Osteoblast (primary cell): ENCODE results near the gene JAK3. TPM values are rescaled to one million over a fixed set of nuclear protein-coding genes. Genes with fewer than 3 reads are reported as not detected.

ENCODE experiments used
- DNase-seq: peaks from one replicate; pipeline ENCODE4 v3.0.0; 2011; ENCODE audit warnings: low spot score, mixed read lengths; ENCODE audit not compliant: insufficient read length; ENCODE audit errors: missing footprints
- H2AFZ ChIP-seq: 2 replicates; pipeline ENCODE4 v1.6.0; 2011; ENCODE audit warnings: mild to moderate bottlenecking, low read length
- H3K27ac ChIP-seq: 2 replicates; pipeline ENCODE4 v1.5.1; 2011; ENCODE audit warnings: mild to moderate bottlenecking, low read depth, low read length, moderate library complexity
- H3K27me3 ChIP-seq: 2 replicates; pipeline ENCODE4 v1.6.0; 2012; ENCODE audit warnings: mild to moderate bottlenecking, control low read depth, inconsistent platforms, low read length, moderate library complexity; ENCODE audit not compliant: insufficient read depth
- H3K36me3 ChIP-seq: 2 replicates; pipeline ENCODE4 v1.5.1; 2011; ENCODE audit warnings: mild to moderate bottlenecking, low read length, control low read depth, moderate library complexity; ENCODE audit not compliant: insufficient read depth
- H3K4me1 ChIP-seq: 2 replicates; pipeline ENCODE4 v1.5.1; 2011; ENCODE audit warnings: mild to moderate bottlenecking, low read length, control low read depth, moderate library complexity; ENCODE audit not compliant: insufficient read depth
- H3K4me2 ChIP-seq: 2 replicates; pipeline ENCODE4 v1.6.0; 2011; ENCODE audit warnings: mild to moderate bottlenecking, low read length; ENCODE audit not compliant: insufficient read depth
- H3K4me3 ChIP-seq: fragments of 200-600 bp; sonication (generic); 3 replicates; pipeline ENCODE4 v1.5.1; 2012; ENCODE audit warnings: mild to moderate bottlenecking, low read length, inconsistent platforms; ENCODE audit not compliant: insufficient read depth
- H3K79me2 ChIP-seq: 2 replicates; pipeline ENCODE4 v1.6.0; 2012; ENCODE audit warnings: mild to moderate bottlenecking, low read length, control low read depth, inconsistent platforms; ENCODE audit not compliant: insufficient read depth
- H3K9me3 ChIP-seq: 2 replicates; pipeline ENCODE4 v1.5.1; 2011; ENCODE audit warnings: low read depth, low read length, control low read depth
- H4K20me1 ChIP-seq: 2 replicates; pipeline ENCODE4 v1.6.0; 2012; ENCODE audit warnings: mild to moderate bottlenecking, low read length, control low read depth; ENCODE audit not compliant: insufficient read depth
- CTCF ChIP-seq: IDR thresholded peaks from 2 replicates; pipeline ENCODE4 v1.5.1; 2011; ENCODE audit warnings: mild to moderate bottlenecking, low read depth, low read length, moderate library complexity; ENCODE audit errors: extremely low read depth
- total RNA-seq: library from RNA; depleted of rRNA; stranded (reverse); fragments of >200 nt; gene quantifications from 2 replicates; pipeline ENCODE4 v1.2.3, GENCODE V29; 2012

JAK3 gene
- total RNA-seq, 1 donor = 1.8 TPM

- H3K4me2 ChIP-seq = no peak overlapping the region
- H3K9me3 ChIP-seq = no peaks in the 10 kb centered on the region
- no peak overlapping the region for H3K4me3 ChIP-seq
- no peak overlapping the region for H3K27ac ChIP-seq
- DNase-seq = no peak
- H4K20me1 ChIP-seq = no peaks in the 10 kb centered on the region
- no peak overlapping the region for H2AFZ ChIP-seq
- no peaks in the 10 kb centered on the region for H3K79me2 ChIP-seq
- H3K4me1 ChIP-seq = no peaks in the 10 kb centered on the region
- H3K36me3 ChIP-seq = no peaks in the 10 kb centered on the region
- peaks cover 31% of the 10 kb centered on the region for H3K27me3 ChIP-seq
- no peak for TF ChIP-seq CTCF
These were observed 53.4 kb downstream of the JAK3 start for GRCh38 chr19:17794412-17794730.

- no peaks in the 10 kb centered on the region for H4K20me1 ChIP-seq
- TF ChIP-seq CTCF = no peak
- H3K9me3 ChIP-seq = no peaks in the 10 kb centered on the region
- H3K4me2 ChIP-seq = no peak overlapping the region
- H3K27me3 ChIP-seq = peaks cover 20% of the 10 kb centered on the region
- no peak overlapping the region for H3K27ac ChIP-seq
- no peak overlapping the region for H2AFZ ChIP-seq
- no peaks in the 10 kb centered on the region for H3K79me2 ChIP-seq
- no peak overlapping the region for H3K4me3 ChIP-seq
- H3K4me1 ChIP-seq = no peaks in the 10 kb centered on the region
- no peak for DNase-seq
- H3K36me3 ChIP-seq = no peaks in the 10 kb centered on the region
These were observed 57.6 kb downstream of the JAK3 start for GRCh38 chr19:17790059-17790780.

GRCh38 chr19:17788632-17789031, 59.1 kb downstream of the JAK3 start:
- no peaks in the 10 kb centered on the region for H4K20me1 ChIP-seq
- H3K36me3 ChIP-seq = no peaks in the 10 kb centered on the region
- DNase-seq = peak; percentile 60
- H3K27me3 ChIP-seq = peaks cover 4% of the 10 kb centered on the region
- no peak overlapping the region for H2AFZ ChIP-seq
- no peak overlapping the region for H3K27ac ChIP-seq
- H3K4me2 ChIP-seq = no peak overlapping the region
- TF ChIP-seq CTCF = no peak
- no peaks in the 10 kb centered on the region for H3K4me1 ChIP-seq
- no peaks in the 10 kb centered on the region for H3K9me3 ChIP-seq
- no peaks in the 10 kb centered on the region for H3K79me2 ChIP-seq
- H3K4me3 ChIP-seq = no peak overlapping the region

GRCh38 chr19:17787274-17787913, 60.4 kb downstream of the JAK3 start:
- no peak for TF ChIP-seq CTCF
- Histone ChIP-seq H3K4me1 (no peaks in the 10 kb centered on the region), H4K20me1 (no peaks in the 10 kb centered on the region)

More at GRCh38 chr19:17787274-17787913, 60.4 kb downstream of the JAK3 start:
- H3K9me3 ChIP-seq = no peaks in the 10 kb centered on the region
- no peak overlapping the region for H3K27ac ChIP-seq
- DNase-seq = peak; percentile 61
- H3K4me3 ChIP-seq = no peak overlapping the region
- no peak overlapping the region for H3K4me2 ChIP-seq
- no peak overlapping the region for H2AFZ ChIP-seq
- H3K36me3 ChIP-seq = no peaks in the 10 kb centered on the region
- H3K79me2 ChIP-seq = no peaks in the 10 kb centered on the region
- no peaks in the 10 kb centered on the region for H3K27me3 ChIP-seq
